Fibroblast of the conjunctiva (primary cell): ENCODE results near the gene PACSIN3.

Experiments used
- DNase-seq: peaks from one replicate; pipeline ENCODE4 v3.0.0-alpha.2; 2010; ENCODE audit warnings: low read depth

PACSIN3 gene

GRCh38 chr11:47152953-47153950, 33.0 kb downstream of the PACSIN3 start:
- peak; percentile 84 for DNase-seq

DNA sequence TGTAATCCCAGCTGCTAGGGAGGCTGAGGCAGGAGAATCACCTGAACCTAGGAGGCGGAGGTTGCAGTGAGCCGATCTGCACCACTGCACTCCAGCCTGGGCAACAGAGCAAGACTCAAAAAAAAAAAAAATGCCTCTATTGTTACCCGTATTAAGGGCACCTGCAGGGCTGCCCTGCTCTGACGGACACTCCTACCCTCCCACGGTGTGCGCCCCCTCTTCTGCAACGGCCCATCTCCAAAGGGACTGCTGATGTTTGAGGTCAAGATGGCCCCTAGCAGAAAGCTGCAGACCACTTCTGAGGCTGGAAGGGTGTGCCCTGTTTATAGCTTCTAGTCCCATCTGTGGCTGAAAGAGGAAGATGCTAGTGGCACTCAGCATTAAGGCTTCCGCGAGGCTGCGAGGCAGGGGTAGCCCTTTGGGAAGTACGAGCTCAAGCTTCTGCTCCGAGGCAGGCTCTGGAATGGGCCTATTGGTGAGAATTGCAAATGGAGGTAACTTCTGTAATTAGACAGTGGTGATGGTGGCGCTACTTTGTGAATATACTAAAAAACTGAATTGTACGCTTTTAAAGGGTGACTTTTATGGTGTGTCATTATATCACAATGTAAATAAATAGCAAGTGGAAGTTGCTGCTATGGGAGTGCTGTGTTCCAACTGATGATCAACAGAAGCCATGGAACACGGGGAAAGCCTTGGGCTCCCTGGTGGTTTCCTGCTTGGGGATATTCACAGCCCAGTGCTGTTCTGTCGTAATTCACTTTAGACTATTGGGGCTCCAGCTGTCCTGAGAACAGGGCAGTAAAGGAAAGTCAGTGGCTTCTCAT, 33.9 kb downstream of the PACSIN3 start:
- DNase-seq, result no peak

- DNase-seq, result no peak
Observed at GRCh38 chr11:47149782-47150181, 36.5 kb downstream of the PACSIN3 start.

DNA sequence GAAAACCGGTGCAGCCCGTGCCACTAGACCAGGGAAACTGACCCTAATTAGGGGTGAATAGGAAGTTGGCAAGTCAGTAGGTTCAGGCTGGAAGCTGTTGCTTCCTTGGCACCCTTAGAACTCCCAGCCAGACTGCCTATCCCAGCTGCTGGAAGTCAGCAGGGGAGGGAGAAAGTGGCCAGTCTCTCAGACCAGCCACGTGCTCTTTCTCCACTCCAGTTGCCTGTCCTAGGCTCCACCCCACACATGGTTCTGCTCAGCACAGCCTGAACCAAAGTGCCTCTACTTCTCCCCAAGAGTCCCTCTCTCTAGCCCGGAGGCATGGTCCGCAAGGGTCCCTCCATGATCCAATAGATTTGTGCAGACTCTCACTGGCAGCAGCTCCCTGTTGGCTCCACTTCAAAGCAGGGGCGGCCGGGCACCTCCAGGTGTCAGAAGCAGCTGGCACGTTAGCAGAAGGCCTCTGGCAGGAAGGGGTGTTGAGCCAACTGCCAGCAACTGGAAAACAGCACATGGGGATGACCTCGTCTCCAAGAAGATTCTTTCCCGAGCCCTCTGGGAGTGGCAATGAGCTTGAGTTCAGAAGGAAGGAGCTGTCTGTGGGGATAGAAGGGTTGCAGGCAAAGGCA, 37.2 kb downstream of the PACSIN3 start:
- DNase-seq, result no peak

- DNase-seq, result no peak
Observed at GRCh38 chr11:47148270-47148669, 38.0 kb downstream of the PACSIN3 start.

DNA sequence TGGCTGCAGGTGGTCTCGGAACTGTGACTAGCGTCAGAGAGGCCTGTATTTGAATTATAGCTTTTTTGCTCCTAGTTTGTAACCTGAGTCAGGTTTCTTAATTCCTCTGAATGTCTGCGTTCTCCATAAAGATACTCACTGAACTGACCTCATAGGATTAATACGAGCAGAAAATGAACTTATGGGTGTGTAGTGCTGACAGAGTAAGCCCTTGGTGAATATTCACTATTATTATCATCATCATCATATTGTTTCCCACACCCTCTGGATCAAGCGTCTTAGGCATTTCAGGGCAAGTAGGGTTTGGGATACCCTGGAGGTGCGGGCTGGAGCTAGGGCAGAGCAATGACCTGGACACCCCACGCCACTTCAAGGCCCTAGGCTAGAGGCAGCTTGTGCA, 38.6 kb downstream of the PACSIN3 start:
- no peak for DNase-seq

GRCh38 chr11:47147250-47147649, 39.0 kb downstream of the PACSIN3 start:
- no peak for DNase-seq

DNA sequence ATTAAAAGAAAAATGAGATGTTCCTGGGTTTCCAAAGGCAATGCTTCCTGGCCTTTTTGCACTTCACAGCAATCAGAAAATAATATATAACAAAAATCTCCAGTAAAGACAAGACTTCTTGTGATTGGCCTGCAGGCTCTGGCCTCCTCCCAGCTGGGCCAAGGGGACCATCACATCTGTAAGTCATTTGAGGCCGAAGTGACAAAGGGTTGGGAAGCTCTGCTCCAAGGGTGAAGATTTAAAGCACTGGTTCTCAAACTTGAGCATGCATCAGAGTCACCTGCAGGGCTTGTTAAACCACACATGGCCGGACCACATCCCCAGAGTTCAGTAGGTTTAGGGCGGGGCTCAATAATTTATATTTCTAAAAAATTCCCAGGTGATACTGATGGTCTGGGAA, 41.7 kb downstream of the PACSIN3 start:
- no peak for DNase-seq

DNA sequence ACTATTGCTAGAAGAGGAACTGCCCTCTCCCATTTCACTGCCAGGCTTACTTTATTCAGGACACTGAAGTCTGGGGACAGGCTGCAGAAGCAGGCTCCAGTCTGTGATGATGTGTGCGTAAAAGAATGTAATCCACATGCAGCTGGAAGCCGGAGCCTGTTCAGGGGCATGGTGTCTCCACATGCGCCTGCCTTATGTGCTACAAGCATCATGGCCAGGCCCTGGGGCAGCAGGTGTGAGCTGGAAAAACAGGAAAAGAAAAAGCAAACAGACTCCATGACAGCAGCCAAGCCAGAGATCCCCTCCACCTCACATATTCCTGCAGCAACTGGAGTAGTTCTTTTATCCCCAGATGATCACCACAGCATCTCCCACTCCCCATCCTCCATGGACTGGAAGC, 42.9 kb downstream of the PACSIN3 start:
- DNase-seq, result peak; percentile 66

DNA sequence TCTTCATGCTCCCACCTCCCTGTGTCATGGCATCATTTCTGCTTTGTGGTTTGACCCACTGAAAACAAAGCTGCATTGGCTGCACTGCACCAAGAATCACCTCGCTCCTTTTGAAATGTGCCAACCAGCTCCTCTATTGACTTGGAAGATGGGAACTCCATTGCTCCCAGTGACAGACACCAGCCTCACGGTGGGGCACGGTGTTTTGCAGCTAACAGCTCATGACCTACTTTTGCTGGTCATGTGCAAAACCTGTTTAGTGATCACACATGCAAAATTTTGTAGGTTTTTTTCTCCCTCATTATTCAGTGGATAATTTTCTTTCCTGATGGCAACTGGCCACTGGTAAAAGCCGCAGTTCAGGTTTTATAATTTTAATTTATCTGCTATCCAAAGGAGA, 46.4 kb downstream of the PACSIN3 start:
- DNase-seq, result no peak

- DNase-seq, result no peak
Observed at GRCh38 chr11:47137476-47137875, 48.8 kb downstream of the PACSIN3 start.

DNA sequence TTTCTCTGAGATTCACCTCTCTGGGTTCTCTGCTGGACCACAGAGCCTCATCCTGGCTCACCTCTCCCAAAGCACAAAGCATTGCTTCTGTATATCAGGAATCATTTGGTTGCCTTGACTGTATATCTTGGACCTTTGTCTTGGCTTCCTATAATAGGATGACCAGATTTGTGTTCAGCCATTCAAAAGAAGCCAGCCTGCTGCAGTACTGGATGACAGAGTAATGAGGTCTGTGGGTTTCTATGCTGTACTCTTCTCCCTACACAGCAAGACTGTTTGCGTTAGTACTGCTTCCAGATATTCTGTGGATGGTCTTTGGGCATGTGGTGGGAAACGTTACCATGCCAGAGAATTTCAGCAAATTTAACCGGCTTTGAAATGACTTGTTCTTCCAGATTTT, 49.3 kb downstream of the PACSIN3 start:
- DNase-seq, result no peak

- no peak for DNase-seq
Observed at GRCh38 chr11:47136327-47136726, 49.9 kb downstream of the PACSIN3 start.

GRCh38 chr11:47132981-47133380, 53.3 kb downstream of the PACSIN3 start:
- DNase-seq, result no peak

GRCh38 chr11:47132490-47132889, 53.7 kb downstream of the PACSIN3 start:
- no peak for DNase-seq

GRCh38 chr11:47131136-47131535, 55.1 kb downstream of the PACSIN3 start:
- DNase-seq, result no peak

- no peak for DNase-seq
Observed at GRCh38 chr11:47130543-47130942, 55.7 kb downstream of the PACSIN3 start.
